Small intestine (tissue), 7 donors: ENCODE measurements around the gene PDE10A. TPM values are rescaled to one million over a fixed set of nuclear protein-coding genes. Genes with fewer than 3 reads are reported as not detected.
"Not testable (repeated sequence)": the region's sequence is repeated elsewhere in the genome, so short reads cannot be mapped to it uniquely, and the experiment has no call there.

Source experiments
- DNase-seq, 2 donors: peaks; one replicate each; pipeline versions ENCODE4 v3.0.0 to v3.0.0-alpha.2; 2013
- FAIRE-seq: peaks from 2 replicates; lab custom pipeline; 2012; peaks lifted over from hg19 to GRCh38; lab: Jason Lieb, UNC
- H3K27ac ChIP-seq, 3 donors: one replicate each; pipeline ENCODE4 v1.5.1; 2013; ENCODE audit warnings: low read length in 2 of 3, mild to moderate bottlenecking in 2 of 3, control low read depth in 1 of 3, inconsistent platforms in 1 of 3, low read depth in 1 of 3, moderate library complexity in 1 of 3
- H3K27me3 ChIP-seq, 3 donors: one replicate each; pipeline ENCODE4 v1.6.1; 2013; ENCODE audit warnings: low read length in 3 of 3, inconsistent platforms in 1 of 3; ENCODE audit not compliant: control insufficient read depth in 3 of 3, insufficient read depth in 3 of 3
- H3K36me3 ChIP-seq, 3 donors: one replicate each; pipeline ENCODE4 v1.6.1; 2013; ENCODE audit warnings: low read length in 3 of 3, inconsistent platforms in 1 of 3, low read depth in 1 of 3, mild to moderate bottlenecking in 1 of 3, moderate library complexity in 1 of 3; ENCODE audit not compliant: control insufficient read depth in 3 of 3, insufficient read depth in 2 of 3
- H3K4me1 ChIP-seq, 3 donors: one replicate each; pipeline ENCODE4 v1.6.1; 2013; ENCODE audit warnings: low read length in 2 of 3, inconsistent platforms in 1 of 3, low read depth in 1 of 3, mild to moderate bottlenecking in 1 of 3, moderate library complexity in 1 of 3; ENCODE audit not compliant: control insufficient read depth in 3 of 3, insufficient read depth in 2 of 3
- H3K4me3 ChIP-seq, 3 donors: one replicate each; pipeline ENCODE4 v1.5.1; 2013; ENCODE audit warnings: low read length in 3 of 3, control low read depth in 1 of 3, inconsistent platforms in 1 of 3, low read depth in 1 of 3, mild to moderate bottlenecking in 1 of 3, moderate library complexity in 1 of 3
- H3K9me3 ChIP-seq, 2 donors: one replicate each; pipeline ENCODE4 v1.6.1; 2013; ENCODE audit warnings: low read depth in 1 of 2, low read length in 1 of 2; ENCODE audit not compliant: control insufficient read depth in 2 of 2, insufficient read depth in 1 of 2
- WGBS, 3 donors: extraction: QIAGEN DNeasy Blood & Tissue Kit; methylation state at CpG; one replicate each; pipeline ENCODE4 v1.1.7; 2013; 5-methylcytosine and 5-hydroxymethylcytosine counted together
- polyA plus RNA-seq, 4 donors: library from polyadenylated mRNA; stranded (reverse) in 3 of 4; unstranded in 1 of 4; fragments of 200-250 nt in 3 of 4; fragments of 120-200 nt in 1 of 4; gene quantifications; one replicate each; pipeline versions ENCODE4 v1.2.1 to v1.2.3, GENCODE V29; 2013
- donor health status: healthy with polysubstance abuse.
- donor health status: control.
- donor health status: control.
- donor health status: Bipolar disorder and iron deficiency.
- donor health status: healthy.

Gene PDE10A
- polyA plus RNA-seq, 4 donors, result 0.22 to 2.0 (median 0.90) TPM

DNA sequence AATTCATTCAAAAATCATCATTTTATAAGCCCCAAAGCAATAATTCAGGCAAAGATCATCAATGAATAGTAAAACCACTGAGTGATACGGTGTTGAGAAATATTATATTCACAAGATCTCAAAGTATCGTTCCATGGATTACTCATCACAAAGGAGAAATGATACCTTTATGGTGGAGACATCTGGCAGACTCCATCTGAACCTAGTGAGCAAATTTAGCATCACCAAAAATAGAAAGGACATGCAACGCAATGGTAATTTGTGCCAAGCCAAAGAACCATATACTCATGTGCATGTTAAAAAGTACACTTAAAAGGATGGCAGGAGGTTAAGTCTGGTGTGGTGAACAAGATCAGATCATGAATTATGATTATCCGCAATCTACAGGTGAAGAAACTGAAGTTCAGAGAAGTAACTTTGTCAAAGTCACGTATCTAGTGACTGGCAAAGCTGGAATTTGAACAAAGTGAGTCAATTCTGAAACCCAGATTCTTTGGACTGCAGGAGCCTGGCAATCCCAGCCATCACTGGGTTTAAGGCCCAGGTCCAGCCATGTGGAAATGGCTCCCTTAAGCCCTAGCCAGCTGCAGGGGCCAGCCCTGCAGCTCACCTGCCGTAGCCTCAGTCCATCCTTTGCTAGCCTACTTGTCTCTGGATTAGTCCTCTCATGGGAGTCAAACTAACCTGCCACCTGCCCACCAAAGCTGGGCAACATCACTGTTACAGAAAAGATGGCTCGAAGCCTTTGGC lies 68.3 kb downstream of the PDE10A start:
- no peak overlapping the region for H3K4me3 ChIP-seq
- WGBS, 3 donors, result 74 to 79% (median 76%) methylated on average over 7 of the region's 7 CpGs
- DNase-seq (no peak), FAIRE-seq (no peak)
- H3K9me3 ChIP-seq, result no peaks in the 10 kb centered on the region
- no peak overlapping the region for H3K27ac ChIP-seq
- H3K36me3 ChIP-seq, result no peaks in the 10 kb centered on the region
- H3K4me1 ChIP-seq, result no peaks in the 10 kb centered on the region
- no peaks in the 10 kb centered on the region for H3K27me3 ChIP-seq

DNA sequence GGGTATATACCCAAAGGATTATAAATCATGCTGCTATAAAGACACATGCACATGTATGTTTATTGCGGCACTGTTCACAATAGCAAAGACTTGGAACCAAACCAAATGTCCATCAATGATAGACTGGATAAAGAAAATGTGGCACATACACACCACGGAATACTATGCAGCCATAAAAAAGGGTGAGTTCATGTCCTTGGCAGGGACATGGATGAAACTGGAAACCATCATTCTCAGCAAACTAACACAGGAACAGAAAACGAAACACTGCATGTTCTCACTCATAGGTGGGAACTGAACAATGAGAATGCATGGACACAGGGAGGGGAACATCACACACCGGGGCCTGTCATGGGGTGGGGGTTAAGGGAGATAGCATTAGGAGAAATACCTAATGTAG lies 70.1 kb downstream of the PDE10A start:
- WGBS, 3 donors, result 86 to 94% (median 93%) methylated on average over 4 of the region's 4 CpGs
- H3K9me3 ChIP-seq, DNase-seq, H3K27ac ChIP-seq, H3K27me3 ChIP-seq, H3K4me3 ChIP-seq, H3K36me3 ChIP-seq, FAIRE-seq, H3K4me1 ChIP-seq: not testable (repeated sequence)

DNA sequence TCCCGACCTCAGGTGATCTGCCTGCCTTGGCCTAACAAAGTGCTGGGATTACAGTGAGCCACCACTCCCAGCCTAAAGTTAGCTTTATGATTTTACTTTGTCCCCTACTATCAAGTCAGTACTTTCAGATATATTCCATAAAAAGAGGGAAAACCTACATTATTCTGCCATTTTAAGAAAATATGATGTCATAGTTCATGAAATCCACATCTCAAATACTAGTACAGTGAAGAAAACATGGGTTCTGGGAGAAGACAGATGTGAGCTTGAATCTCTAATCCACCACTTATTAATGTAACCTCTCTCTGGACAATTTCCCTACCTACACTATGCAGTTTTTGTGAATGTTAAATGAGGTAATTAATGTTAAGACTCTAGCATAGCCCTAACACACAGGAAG lies 74.5 kb downstream of the PDE10A start:
- Histone ChIP-seq H3K27ac (no peak overlapping the region), H3K4me1 (no peaks in the 10 kb centered on the region)
- no peak for FAIRE-seq

DNA sequence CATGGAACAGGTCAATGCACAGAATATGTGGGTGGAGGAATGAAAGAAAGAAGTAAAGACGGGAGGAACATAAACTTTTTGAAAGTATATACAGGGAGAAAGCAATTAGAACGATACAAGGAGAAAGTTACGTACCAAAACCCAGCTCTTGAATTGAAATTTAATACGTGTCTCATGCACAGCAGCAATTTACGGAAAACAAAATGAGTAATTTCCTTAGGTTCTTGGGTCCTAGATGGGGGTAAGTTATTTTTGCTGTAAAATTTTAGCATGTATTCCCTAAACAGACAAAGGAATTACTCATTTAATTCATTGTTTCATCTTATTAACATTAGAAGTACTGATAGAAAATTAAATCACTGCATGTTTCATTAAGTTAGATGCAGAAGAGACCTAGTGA lies 75.8 kb downstream of the PDE10A start:
- Histone ChIP-seq H3K4me1 (no peaks in the 10 kb centered on the region), H3K4me3 (no peak overlapping the region), H3K36me3 (no peaks in the 10 kb centered on the region), H3K27ac (no peak overlapping the region), H3K9me3 (peaks cover 0 to 4% of the 10 kb centered on the region in 2 donors), H3K27me3 (no peaks in the 10 kb centered on the region)
- FAIRE-seq (no peak), DNase-seq (no peak)
- WGBS, 3 donors, result 91 to 92% (median 91%) methylated on average over 5 of the region's 5 CpGs

More for the DNA sequence above, 74.5 kb downstream of the PDE10A start:
- Histone ChIP-seq H3K36me3 (no peaks in the 10 kb centered on the region), H3K4me3 (no peak overlapping the region), H3K9me3 (peaks cover 0 to 4% of the 10 kb centered on the region in 2 donors), H3K27me3 (no peaks in the 10 kb centered on the region)
- WGBS, 3 donors, result 89 to 94% (median 94%) methylated on average over 1 of the region's 1 CpG
- no peak for DNase-seq

DNA sequence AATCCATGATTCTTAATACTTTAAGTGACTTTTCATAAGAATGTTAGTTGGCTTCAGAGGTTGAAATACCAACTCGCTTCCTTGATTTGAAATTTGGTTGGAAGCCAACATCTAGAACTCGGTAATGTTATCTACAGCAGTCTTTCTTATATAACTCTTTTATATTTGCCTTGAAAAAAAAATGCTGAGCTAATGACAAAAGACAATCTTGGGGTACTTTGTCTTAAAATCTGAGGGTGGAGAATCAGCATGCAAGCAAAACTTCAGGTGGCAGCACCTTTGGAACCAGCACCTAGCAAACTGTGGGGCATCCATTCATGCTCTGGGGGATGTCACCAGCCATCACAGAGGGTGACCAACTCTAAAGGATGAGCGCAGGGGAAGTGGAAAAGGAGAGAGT lies 76.3 kb downstream of the PDE10A start:
- no peak for DNase-seq
- Histone ChIP-seq H3K4me1 (no peaks in the 10 kb centered on the region), H3K36me3 (no peaks in the 10 kb centered on the region), H3K27ac (no peak overlapping the region), H3K9me3 (peaks cover 0 to 4% of the 10 kb centered on the region in 2 donors), H3K27me3 (no peaks in the 10 kb centered on the region), H3K4me3 (no peak overlapping the region)
- WGBS, 3 donors, result 52 to 68% (median 54%) methylated on average over 3 of the region's 3 CpGs
- no peak for FAIRE-seq

DNA sequence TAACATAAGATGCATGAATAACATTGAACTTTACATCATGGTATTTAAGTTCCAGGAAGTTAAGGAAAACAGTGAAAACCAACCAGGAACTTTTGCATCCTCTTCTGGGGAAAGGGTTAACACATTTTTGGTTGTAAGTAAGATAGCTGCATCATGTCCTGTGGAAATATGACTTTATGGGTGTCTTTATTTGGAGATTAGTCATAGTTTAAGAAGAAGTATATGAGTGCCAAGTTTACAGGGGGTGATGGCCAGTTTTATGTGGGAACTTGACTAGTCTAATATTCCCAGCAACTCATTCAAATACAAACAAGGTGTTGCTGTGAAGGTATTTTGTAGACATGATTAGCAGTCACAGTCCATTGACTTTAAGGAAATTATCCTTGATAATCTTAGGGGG lies 78.0 kb downstream of the PDE10A start:
- no peaks in the 10 kb centered on the region for H3K36me3 ChIP-seq
- peaks cover 0 to 4% of the 10 kb centered on the region in 2 donors for H3K9me3 ChIP-seq
- H3K27ac ChIP-seq, result no peak overlapping the region
- H3K4me3 ChIP-seq, result no peak overlapping the region
- DNase-seq, result no peak
- no peaks in the 10 kb centered on the region for H3K4me1 ChIP-seq
- H3K27me3 ChIP-seq, result no peaks in the 10 kb centered on the region
- no peak for FAIRE-seq

DNA sequence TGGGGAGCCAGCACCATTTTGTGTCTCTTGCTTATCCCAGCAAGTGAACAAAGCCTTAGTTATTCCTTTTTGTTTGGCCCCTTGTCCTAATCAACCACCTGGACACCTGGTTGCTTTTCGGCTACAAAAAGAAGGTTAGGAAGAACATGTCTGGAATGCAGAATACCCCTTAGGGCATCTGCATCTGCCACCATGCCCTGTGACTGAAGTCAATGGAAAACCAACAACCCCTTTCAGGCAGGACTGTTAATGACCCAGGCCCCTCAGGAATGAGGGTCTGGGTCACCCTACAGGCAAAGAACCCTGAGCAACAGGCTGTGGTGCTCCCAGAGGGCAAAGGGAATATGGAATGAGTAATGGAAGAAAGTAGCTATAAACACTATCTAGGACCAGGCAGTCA lies 78.5 kb downstream of the PDE10A start:
- no peak overlapping the region for H3K4me3 ChIP-seq
- FAIRE-seq, result no peak
- H3K27me3 ChIP-seq, result no peaks in the 10 kb centered on the region
- WGBS, 3 donors, result 92 to 96% (median 96%) methylated on average over 1 of the region's 1 CpG
- H3K36me3 ChIP-seq, result no peaks in the 10 kb centered on the region
- H3K27ac ChIP-seq, result no peak overlapping the region
- H3K4me1 ChIP-seq, result no peaks in the 10 kb centered on the region
- DNase-seq, result no peak
- H3K9me3 ChIP-seq, result peaks cover 0 to 4% of the 10 kb centered on the region in 2 donors

DNA sequence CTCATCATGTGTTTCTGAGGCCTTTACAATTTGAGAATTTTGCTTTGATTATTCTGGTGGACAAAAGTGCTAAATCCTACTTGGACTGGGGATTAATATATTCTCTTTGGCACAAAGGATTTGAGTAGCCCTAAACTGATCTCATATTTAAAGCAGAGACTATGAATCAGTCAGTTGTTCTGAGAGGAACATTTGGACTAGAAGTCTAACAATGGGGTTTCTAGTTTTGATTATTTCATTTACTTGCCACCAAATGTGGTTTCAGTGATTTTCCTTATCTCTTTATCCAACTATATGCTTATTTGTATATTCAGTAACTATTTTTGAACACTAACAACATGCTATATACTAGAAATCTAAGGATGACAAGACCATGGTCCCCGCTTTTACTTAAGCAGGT lies 81.4 kb downstream of the PDE10A start:
- DNase-seq (no peak), FAIRE-seq (no peak)
- no peaks in the 10 kb centered on the region for H3K27me3 ChIP-seq
- no peaks in the 10 kb centered on the region for H3K36me3 ChIP-seq
- WGBS, 3 donors, result 91 to 98% (median 97%) methylated on average over 1 of the region's 1 CpG
- no peak overlapping the region for H3K27ac ChIP-seq
- H3K4me3 ChIP-seq, result no peak overlapping the region
- peaks cover 0 to 4% of the 10 kb centered on the region in 2 donors for H3K9me3 ChIP-seq
- H3K4me1 ChIP-seq, result no peaks in the 10 kb centered on the region

DNA sequence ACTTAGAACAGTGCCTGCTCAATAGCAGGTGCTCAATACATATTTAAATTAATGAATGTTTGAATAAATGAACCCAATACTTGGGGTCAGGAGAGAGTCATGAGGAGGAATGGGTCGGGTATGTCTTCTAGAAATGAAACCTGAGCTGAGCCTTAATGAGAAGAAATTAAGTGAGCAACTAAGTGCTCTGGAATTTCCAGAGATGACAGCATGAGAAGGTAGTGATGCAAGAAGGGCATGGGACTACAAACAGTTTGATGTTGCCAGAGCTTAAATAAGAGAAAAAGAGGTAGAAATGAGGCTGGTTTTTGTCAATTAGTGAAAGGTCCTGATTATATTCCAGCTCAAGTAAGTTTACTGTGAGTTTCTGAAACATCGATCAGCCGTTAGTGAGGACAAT lies 82.9 kb downstream of the PDE10A start:
- Histone ChIP-seq H3K4me1 (peaks cover 0 to 1% (median 0%) of the 10 kb centered on the region in 3 donors), H3K27me3 (no peaks in the 10 kb centered on the region), H3K27ac (no peak overlapping the region), H3K4me3 (no peak overlapping the region), H3K36me3 (no peaks in the 10 kb centered on the region), H3K9me3 (no peaks in the 10 kb centered on the region)
- FAIRE-seq (no peak), DNase-seq (no peak)
- 86 to 92% (median 90%) methylated on average over 3 of the region's 3 CpGs for WGBS, 3 donors
